A673 (cell line): Measurements from ENCODE around the gene MYO3A.

ENCODE experiments used
- EZH2 ChIP-seq: fragments of 200-600 bp; sonication (generic); IDR thresholded peaks from 2 replicates; pipeline ENCODE4 v1.6.1; 2017; ENCODE audit warnings: borderline replicate concordance, low read depth, mild to moderate bottlenecking, mixed read lengths, antibody characterized with exemption, low read length; ENCODE audit not compliant: poor library complexity, severe bottlenecking
- TF ChIP-seq, protein P1 (sequence below): fragments of 300-800, 200-600 bp; sonication (generic); conservative IDR thresholded peaks from 2 replicates; pipeline ENCODE4 v1.5.1; 2017; ENCODE audit warnings: low read depth, mild to moderate bottlenecking, antibody characterized with exemption, low read length, moderate library complexity, mixed read lengths

DNA sequence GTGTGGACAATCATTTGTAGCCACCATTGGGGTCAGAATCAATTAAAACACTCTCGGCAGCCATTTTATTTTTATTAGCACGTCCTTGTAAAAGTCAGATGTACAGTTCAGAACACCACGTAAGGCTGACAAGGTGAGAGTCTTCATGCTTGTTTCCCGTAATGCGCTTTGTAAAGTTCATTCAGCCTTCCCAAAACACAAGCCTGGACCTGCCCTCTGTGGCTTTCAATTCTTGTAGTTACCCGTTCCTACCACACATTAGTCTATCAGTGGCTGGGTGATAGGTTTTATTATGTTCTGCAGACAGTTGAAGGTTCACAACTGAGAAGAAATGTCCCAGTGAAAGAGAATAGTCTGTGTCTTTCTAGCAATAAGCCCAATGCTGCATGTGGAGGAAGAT lies 317.9 kb downstream of the MYO3A start:
- TF ChIP-seq, protein P1, sequence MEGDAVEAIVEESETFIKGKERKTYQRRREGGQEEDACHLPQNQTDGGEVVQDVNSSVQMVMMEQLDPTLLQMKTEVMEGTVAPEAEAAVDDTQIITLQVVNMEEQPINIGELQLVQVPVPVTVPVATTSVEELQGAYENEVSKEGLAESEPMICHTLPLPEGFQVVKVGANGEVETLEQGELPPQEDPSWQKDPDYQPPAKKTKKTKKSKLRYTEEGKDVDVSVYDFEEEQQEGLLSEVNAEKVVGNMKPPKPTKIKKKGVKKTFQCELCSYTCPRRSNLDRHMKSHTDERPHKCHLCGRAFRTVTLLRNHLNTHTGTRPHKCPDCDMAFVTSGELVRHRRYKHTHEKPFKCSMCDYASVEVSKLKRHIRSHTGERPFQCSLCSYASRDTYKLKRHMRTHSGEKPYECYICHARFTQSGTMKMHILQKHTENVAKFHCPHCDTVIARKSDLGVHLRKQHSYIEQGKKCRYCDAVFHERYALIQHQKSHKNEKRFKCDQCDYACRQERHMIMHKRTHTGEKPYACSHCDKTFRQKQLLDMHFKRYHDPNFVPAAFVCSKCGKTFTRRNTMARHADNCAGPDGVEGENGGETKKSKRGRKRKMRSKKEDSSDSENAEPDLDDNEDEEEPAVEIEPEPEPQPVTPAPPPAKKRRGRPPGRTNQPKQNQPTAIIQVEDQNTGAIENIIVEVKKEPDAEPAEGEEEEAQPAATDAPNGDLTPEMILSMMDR, result no peak
- no peak for TF ChIP-seq EZH2
